ENCODE data around the gene GRPEL1.

DNA sequence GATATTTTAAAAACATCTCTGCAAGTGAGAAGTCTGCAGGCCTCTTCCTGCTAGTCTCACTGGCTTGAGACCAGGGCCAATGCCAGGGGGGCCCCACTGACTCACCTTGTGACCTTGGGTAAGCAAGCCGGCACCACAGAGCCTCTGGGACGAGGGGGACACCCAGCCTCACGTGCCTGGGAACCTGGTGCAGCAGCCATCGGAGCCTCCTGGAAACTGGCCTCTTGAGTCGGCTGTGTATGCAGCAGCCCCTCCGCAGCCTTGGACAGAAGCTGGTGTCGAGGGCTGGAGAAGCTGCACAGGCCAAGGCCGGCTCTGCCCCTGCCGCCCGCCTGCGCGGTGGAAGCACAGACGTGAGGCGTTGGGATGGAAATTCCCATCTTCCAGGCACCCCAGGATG lies 16.0 kb downstream of the GRPEL1 start:
- TF ChIP-seq, protein P1, sequence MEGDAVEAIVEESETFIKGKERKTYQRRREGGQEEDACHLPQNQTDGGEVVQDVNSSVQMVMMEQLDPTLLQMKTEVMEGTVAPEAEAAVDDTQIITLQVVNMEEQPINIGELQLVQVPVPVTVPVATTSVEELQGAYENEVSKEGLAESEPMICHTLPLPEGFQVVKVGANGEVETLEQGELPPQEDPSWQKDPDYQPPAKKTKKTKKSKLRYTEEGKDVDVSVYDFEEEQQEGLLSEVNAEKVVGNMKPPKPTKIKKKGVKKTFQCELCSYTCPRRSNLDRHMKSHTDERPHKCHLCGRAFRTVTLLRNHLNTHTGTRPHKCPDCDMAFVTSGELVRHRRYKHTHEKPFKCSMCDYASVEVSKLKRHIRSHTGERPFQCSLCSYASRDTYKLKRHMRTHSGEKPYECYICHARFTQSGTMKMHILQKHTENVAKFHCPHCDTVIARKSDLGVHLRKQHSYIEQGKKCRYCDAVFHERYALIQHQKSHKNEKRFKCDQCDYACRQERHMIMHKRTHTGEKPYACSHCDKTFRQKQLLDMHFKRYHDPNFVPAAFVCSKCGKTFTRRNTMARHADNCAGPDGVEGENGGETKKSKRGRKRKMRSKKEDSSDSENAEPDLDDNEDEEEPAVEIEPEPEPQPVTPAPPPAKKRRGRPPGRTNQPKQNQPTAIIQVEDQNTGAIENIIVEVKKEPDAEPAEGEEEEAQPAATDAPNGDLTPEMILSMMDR (IDR thresholded peaks at IDR 0.05; ENCODE audit: low read depth, low read length, missing input control), result no peak
- TF ChIP-seq TAF1 (conservative IDR thresholded peaks at IDR 0.05) (no peak), EGR1 (IDR thresholded peaks at IDR 0.05; ENCODE audit: low read depth in 2 of 2) (no peak), RAD21 (IDR thresholded peaks at IDR 0.05) (no peak)
